ENCODE results near the gene IFIT1.
"Not testable (repeated sequence)": the region's sequence is repeated elsewhere in the genome, so short reads cannot be mapped to it uniquely, and the experiment has no call there.

The IFIT1 gene, protein sequence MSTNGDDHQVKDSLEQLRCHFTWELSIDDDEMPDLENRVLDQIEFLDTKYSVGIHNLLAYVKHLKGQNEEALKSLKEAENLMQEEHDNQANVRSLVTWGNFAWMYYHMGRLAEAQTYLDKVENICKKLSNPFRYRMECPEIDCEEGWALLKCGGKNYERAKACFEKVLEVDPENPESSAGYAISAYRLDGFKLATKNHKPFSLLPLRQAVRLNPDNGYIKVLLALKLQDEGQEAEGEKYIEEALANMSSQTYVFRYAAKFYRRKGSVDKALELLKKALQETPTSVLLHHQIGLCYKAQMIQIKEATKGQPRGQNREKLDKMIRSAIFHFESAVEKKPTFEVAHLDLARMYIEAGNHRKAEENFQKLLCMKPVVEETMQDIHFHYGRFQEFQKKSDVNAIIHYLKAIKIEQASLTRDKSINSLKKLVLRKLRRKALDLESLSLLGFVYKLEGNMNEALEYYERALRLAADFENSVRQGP

DNA sequence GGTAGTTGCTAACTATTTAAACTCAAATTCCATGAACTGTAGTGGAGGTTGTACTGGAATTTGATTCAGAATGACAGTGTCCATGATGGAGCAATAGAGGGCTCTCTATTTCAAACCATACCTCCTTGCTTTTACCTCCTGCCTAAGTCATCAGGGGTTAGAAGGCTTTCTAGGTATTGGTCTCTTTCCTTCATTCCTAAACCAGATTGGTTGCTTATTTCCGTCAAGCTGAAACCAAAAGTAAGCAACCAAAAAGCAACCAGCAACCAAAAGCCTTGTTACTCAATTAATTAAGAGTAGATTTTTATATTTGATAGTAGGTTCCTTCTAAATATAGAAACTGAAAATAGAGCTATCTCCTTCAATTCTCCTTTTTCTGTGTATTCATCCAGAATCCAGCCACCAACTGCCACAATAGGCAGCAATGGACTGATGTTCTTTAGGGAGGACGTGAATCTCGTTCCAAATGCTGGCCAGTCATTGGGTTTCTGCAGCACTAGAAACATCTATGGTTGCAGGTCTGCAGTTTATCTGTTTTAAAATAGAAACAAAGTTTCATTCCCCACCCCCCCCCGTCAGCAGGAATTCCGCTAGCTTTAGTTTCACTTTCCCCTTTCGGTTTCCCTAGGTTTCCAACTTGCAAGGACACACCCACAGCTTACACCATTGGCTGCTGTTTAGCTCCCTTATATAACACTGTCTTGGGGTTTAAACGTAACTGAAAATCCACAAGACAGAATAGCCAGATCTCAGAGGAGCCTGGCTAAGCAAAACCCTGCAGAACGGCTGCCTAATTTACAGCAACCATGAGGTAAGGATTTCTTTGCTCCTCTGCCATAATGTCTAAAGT lies at the start of gene IFIT1:
IFIT1 (plus strand) TSS at position 717 of the 850 bp plus-strand sequence; CDS start at position 807, 90 bp downstream.
- DNase-seq, result peak; percentile 36

DNA sequence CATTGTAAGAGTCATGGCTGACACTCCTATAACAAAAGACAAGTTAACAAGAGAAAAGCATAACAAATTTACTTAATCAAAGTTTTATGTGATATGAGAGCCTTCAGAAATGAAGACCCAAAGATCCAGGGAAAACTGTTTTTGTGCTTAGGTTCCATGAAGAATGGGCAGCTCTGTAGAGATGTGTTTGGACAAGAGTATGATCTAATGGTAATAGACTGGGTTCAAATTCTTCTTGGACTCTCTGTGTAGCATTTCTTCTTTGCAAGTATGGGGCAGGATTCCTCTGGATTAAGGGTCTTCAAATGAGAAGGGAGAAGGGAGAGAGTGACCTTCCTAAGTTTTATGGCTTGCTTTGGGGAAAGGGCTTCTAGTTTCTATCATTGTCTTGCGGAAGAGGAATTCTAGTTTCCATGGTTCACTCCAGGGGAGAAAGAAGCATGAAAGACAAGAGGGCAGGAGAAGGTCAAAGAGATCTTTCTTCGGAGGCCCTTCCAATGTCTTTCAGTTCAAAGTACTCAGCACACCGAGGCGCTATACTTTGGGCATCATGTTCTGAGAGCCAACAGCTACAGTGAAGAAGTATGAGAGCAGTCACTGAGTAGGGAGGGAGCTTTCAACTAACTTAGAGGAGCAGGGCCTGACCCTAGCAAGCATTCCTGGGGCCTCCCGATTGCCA lies 49.2 kb upstream of the IFIT1 start:
- DNase-seq, result no peak

DNA sequence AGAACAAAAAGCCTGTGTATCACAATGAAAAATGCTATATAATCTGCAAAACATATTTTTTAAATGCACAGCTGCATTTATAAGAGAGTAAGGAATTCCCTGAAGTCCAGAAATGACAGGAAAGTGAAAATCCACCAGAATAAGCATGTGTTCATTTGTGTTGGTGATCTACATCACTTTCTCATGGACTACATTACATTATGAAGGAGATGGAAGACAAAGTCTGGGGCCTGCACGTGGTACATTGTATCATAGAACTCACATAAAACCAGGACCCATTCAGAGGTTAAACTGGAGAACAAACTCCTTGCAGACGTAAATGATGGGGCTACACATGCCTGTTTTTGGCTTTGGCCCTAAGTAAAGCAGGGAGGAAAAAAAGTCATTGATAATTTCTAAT lies 48.3 kb upstream of the IFIT1 start:
- DNase-seq, result no peak

DNA sequence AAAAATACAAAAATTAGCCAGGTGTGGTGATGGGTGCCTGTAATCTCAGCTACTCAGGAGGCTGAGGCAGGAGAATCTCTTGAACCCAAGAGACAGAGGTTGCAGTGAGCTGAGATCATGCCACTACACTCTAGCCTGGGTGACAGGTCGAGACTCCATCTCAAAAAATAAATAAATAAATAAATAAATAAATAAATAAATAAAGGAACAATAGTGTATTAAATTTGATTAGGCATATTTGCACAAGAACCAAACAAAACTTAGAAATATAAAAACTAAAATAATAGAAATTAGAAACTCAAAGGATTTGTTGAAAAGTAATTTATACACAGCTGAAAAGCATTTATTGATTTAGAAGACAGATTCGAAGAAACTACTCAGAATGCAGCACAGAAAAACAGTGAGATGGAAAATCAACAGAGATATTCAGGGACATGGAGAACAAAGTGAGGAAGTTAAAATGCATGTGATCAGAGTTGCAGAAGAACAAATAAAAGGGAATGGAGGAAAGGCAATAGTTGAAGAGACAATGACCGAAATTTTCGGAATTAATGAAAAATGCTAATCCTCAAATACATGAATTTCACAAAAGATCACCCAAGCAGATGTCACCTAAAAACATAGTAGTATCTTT lies 46.9 kb upstream of the IFIT1 start:
- no peak for DNase-seq

DNA sequence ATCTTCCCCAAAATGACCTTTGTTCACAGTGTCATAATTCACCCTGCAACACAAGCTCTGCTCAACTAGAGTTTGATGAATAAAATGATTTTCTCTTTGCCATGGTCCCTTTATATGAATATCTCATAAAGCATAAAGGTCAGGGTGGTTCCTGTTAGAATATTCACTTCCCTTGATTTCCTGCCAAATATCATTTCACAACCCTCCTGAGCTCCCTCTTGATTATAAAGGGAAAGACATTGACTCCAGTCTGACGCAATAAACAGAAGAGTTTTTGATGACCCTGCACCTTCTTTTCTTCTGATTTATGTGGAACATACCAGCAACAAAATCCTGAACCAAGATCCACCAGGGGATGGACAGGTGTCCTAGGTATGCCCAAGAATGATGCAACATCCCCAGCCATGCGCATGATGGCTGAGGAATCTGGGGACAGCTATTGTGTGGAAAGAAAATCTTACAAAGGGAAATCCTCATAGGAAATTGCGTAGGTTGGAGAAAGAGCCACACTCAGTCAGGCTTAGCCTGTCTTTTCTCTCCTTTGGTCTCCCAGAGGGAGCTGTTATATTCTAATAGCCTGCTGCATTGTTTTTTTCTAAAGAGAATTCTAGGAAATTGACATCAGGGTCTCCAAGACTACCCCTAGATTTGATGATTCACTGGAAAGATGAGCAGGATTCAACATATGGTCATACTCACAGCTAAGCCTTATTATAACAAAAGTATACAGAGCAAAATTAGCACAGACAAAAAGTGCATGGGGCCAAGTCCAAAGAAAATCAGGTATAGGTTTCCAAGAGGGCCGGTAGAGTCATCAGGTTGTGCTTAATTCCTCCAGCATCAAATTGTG lies 45.8 kb upstream of the IFIT1 start:
- no peak for DNase-seq

DNA sequence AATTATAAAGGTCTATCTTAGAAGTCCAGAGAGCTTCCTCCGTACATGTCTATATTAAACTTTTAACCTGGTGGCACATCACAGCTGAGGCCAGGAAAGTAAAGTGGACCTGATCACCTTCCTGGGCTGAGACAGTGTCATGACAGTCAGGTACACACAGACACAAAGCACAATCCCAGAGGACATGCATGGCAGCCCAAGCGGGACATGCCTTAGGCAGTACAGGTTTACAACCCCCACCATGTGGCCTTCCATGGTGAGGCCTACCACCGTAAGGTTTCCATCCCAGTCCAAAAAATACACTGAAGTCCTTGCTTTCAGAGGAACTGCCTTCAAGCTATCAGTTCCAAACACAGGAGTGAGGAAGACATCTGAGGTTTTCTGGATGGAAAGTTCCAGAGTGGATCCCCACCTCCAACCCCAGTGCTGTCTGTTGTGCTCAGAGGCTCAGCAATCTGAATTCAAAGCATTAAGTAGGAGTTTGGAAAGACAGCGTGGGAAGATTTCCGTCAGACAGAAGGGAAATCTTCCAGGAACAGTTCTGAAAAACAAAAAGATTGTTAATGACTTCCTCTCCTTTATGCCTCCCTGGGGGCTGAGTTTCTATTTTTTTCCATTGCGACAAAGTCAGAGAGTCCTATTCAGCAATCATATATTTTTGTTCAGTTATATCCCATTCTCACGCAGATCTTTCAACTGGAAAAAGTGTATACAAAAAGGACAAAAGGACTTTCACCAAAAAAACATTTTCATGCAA lies 44.5 kb upstream of the IFIT1 start:
- no peak for DNase-seq

DNA sequence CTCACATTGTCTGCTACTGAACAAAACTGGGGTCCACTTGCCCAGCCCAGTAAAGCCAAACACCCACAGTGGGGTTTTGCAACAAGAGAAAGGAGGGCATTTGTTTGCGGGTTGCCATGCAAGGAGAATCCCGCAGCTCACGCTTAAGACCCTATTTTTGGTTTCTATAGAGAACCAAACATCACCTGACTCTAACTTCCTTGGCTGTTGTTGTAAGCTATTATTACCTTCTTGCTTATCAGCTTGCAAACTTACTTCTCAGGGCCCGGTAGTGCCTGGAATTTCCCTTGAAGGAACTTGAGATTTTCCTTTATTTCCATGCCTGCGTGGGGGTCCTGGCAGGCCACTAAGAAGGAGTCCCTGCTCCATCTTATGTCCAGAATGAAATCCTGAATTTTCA lies 43.9 kb upstream of the IFIT1 start:
- no peak for DNase-seq

DNA sequence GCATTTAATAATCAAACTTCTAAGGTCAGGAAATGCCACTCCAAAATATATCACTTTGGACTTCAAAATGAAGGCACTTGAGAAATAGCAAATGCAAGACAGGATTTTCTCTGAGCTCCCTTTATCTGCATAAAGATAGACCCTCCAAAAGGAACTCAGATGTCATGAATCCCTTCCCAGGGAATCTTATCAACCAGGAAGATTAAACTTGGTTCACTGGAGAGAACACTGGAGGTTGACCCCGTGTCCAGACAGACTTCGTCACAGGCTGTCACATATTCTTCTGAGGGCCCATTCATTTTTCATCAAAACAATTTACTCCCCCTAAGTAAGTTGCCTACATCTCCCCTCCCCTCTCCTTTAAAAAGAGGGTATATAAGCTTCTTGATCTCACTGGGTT lies 43.4 kb upstream of the IFIT1 start:
- no peak for DNase-seq

DNA sequence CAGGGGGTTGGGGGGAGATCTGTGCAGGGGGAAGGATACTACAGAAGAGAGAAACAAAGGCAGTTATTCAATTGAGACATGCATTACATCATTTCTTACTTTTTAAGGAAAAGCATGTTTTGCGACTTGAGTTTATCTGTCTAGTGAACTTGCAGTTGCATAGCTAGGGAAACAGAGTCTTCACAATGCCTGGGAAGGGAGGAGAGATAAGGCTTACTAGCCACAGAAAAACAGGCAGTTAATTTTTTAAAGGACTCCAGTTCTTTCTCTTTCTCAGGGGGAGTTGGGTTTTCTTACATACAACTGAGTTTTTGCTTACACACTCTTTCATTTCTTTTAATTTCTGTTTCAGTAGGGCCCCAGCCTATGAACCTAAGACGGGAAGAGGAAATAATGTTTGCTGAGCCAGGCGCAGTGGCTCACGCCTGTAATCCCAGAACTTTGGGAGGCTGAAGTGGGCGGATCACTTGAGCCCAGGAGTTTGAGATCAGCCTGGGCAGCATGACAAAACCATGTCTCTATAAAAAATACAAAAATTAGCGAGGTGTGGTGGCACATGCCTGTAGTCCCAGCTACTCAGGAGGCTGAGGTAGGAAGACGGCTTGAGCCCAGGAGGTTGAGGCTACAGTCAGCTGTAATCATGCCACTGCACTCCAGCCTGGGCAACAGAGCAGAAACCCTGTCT lies 41.6 kb upstream of the IFIT1 start:
- DNase-seq, result not testable (repeated sequence)

DNA sequence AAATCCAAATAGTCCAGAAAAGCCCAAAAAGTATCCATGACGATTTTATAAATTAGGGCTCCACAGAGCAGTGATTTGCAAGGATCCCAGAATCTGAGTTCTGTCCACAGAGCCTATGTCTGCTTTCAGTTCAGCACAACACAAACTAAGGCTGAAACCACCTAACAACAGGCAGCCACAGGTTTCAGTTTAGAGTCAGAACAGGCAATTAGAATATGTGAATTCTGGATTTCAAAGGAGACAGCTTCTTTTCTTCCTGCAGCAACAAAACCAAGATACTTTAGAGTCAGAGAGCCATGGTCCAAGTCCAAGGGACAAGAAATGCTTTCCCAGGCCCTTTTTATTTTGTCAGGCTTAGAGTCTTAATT lies 41.0 kb upstream of the IFIT1 start:
- DNase-seq, result no peak

DNA sequence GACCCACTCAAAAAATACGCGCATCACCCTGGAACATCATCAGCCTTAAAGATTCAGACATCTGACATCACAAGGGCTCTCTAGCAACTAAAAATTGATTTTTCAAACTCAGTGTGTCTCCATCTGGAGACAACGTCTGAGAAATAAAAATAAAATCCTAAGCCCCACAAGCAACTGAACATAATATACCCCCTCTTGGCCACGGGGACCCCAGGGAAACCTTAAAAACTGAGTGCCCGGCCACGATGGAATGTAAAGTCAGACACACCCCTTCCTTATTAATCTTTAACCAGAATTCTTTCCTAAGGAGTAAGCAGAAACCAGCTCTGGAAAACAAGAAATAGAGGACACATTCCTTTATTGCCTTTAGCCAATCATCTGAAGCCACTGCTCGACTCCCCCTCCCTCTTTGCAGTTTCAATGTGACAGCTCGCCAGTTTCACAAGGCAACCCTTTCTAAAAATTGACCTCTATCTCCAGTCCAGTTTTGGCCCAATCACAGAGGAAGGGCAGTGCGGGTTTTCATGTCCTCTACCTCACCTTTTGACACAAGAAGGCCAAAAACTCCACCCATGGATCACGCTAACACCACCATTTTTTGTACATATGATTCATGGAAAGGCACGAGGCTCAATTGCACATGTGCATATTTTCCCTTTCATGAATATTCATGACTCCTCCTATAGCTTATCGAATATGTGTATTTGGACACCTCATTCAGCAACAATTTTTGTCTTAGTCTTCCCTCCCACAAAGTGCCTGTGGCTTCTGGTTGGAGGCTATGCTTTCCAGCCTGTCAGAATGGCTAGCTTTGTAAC lies 40.4 kb upstream of the IFIT1 start:
- DNase-seq, result no peak

DNA sequence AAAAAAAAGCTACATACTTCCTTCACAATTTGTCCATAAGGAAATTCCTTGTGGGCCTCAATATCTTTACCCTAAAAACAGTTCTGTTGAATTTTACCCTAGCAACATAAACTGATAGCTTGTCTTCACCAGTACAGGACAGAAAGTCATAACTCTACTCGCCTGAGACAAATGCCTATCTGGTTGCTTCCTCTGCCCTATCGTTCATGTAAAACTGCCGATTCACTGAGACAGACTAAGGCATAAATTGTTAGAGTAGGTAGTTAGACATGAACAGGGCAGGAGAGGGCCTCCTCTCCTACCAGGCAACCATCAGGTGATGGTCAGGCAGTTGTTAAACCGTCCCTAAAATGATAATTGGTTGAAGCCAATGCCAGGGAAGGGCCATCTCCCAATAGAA lies 39.6 kb upstream of the IFIT1 start:
- no peak for DNase-seq

DNA sequence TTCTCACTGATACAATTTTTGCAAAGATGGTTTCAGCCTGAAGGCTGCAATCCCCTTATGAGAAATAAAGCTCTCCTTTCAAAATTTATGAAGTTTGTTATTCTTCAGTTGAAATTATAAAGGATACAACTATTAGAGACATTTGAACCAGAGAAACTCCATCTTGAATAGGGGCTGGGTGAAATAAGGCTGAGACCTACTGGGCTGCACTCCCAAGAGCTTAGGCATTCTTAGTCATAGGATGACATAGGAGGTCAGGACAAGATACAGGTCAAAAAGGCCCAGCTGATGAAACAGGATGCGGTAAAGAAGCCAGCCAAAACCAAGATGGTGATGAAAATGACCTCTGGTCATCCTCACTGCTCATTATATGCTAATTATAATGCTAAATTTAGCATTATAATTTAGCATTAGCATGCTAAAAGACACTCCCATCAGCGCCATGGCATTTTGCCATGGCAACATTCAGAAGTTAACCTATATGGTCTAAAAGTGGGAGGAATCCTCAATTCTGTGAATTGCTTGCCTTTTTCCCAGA lies 37.0 kb upstream of the IFIT1 start:
- DNase-seq, result no peak

DNA sequence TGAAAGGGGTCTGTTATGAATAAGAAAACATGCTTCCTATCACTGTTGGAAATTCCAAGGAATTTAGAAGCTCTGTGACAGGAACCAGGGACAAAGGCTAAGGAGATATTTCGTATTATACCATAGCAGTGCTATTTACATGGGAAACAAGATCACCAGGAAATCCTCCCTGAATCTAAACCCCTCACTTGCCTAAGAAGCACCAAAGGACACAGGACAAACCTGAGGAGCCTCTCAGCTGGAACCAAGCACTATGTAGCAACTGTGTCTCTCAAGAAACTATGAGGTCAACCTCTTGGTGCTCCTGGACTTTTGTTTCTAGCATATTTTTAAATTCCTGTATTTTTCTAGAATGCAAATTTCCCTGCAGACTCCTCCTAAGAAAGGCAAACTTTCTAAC lies 35.3 kb upstream of the IFIT1 start:
- DNase-seq, result no peak

DNA sequence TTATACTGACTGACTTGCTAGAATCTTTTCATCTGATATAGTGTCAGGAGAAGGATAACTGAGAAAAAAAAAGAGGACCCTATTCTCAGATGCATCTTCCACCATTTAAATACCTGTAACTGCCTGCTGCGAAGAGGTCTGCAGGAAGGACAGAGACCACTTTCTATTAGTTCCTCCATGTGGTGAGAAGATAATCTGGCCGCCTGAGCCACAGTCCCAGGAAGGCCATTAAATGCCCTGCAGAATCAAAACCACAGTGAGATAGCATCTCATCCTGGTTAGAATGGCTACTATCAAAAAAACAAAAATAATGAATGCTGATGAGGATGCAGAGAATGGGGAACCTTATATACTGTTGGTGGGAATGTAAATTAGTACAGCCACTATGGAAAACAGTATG lies 34.4 kb upstream of the IFIT1 start:
- no peak for DNase-seq

DNA sequence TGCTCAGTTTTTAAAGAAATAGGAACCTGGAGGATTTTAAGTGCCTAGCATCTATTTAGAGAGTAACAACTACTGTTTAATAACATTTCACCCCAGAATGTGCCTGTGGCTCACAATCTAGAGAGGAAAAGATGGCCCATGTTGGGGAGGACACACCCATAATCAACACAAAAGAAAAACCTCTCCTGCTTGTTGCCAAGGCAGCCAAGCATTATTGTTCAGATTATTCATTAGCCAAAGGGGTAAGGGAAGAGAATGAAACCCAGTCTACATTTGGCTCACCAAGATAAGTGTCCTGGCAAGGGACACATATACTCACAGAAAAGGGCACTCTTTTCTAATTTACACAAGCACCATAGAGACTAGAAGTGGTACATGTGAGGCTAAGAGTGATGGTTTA lies 32.3 kb upstream of the IFIT1 start:
- DNase-seq, result no peak

DNA sequence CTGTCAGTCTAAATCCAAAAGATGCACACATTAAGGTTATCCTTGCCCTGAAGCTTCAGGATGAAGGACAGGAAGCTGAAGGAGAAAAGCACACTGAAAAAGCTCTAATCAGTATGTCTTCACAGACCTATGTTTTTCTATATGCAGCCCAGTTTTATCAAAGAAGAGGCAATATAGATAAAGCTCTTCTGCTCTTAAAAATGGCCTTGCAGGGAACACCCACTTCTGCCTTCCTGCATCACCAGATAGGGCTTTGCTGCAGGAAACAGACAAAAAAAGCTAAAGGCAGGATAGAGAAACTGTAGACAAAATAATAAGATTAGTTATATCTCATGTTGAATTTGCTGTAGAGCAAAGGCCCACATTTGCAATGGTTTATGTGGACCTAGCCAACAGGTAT lies 29.5 kb upstream of the IFIT1 start:
- no peak for DNase-seq

DNA sequence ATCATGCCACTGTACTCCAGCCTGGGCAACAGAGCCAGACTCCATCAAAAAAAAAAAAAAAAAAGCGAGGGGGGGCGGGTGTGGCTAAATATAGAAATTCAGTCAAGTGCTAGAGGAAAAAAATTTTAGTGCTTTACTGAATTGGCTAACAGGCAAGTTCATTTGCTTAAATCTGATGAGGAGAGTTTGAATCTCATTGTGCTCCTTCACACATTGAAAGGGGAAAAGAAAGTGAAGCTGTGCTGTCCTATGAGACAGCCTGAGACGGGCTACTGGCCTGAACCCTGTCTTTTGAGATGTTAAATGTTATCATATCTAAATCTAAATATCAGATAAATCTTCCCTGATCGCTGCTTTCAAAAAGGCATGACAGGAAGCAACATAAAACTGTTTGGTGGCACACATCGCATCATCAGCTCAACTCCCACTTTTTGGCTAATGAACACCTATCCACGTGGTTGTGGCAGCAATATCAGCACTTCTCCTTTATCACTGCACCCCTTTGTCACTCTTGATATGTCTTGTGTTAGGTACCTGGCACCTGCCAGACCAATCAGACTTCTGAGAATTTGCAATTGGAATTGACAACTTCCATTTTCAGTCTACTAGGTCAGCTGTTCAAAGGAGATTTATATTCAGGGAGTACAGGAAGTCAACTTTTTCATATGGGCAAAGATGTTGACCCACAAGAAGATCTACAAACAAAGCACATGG lies 28.5 kb upstream of the IFIT1 start:
- DNase-seq, result no peak

DNA sequence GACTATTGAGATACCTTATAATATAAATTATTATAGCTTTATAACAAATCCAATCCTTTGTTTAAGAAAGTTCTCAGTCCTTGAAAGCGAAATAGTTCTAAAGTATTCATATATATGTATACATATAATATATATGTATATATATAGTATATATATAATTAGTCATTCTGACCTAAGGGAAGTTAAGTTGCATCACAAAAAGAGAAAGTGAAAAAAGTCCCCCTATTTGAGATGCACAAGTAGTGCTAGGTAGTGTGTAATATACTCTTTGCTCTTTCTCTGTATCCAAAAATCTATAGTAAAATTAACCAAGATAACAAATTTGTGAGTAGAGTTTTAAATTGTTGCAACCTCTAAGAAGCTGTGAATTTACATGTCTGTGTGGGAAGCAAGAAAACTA lies 27.9 kb upstream of the IFIT1 start:
- DNase-seq, result no peak

Measured in NCI-H774 (cell line).